HUES6 (cell line): ENCODE data around the gene KIAA0319L.

Experiments used
- H3K27ac ChIP-seq: 2 replicates; pipeline ENCODE4 v1.7.0; 2013; ENCODE audit warnings: low read depth, mild to moderate bottlenecking, low read length, inconsistent platforms
- H3K27me3 ChIP-seq: 2 replicates; pipeline ENCODE4 v1.6.1; 2013; ENCODE audit warnings: low read length; ENCODE audit not compliant: control insufficient read depth, insufficient read depth
- H3K36me3 ChIP-seq: 2 replicates; pipeline ENCODE4 v1.6.1; 2013; ENCODE audit warnings: low read length; ENCODE audit not compliant: control insufficient read depth, insufficient read depth
- H3K4me1 ChIP-seq: 2 replicates; pipeline ENCODE4 v1.6.1; 2013; ENCODE audit warnings: low read length; ENCODE audit not compliant: control insufficient read depth, insufficient read depth
- H3K4me3 ChIP-seq: 2 replicates; pipeline ENCODE4 v1.5.1; 2013; ENCODE audit warnings: low read depth, low read length
- H3K9ac ChIP-seq: one replicate; pipeline ENCODE4 v1.6.1; 2013; ENCODE audit warnings: mild to moderate bottlenecking, low read length
- H3K9me3 ChIP-seq: 2 replicates; pipeline ENCODE4 v1.6.1; 2013; ENCODE audit warnings: low read depth, low read length; ENCODE audit not compliant: control insufficient read depth, insufficient read depth

The KIAA0319L gene

DNA sequence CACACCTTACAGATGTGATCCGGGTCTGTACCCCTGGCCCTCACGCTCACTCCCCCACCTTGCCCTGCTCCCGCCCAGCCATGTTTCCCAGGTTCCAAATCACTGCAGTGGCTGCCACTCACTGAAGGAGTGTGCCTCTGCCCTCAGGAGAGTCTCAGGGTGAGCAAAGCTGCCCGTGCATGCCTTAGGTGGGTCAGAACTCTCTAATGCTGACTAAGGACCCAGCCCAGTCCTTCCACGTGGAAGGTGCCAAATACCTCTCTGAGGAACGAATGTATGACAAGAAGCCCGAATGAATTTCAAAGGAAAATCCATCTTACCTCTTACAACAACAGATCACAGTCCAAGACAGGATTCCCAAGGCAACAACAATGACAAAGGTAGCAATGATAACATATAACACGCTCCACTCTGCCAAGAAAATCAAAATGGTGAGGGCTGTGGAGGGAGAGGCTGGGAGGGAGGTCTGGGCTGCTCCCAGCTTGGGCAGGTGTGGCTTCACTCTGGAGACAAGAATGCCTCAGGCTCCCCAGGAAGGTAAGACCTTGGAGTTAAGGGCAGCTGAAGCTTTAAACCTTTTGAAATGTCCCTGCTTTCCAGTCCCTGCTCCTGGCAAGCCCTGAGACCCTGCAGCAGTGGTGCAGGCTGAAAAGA lies 115.2 kb downstream of the KIAA0319L start:
- H3K9ac ChIP-seq: no peak overlapping the region
- H3K27ac ChIP-seq: no peak overlapping the region
- no peaks in the 10 kb centered on the region for H3K27me3 ChIP-seq
- H3K4me1 ChIP-seq: no peaks in the 10 kb centered on the region
- H3K36me3 ChIP-seq: peaks cover 91% of the 10 kb centered on the region
- no peaks in the 10 kb centered on the region for H3K9me3 ChIP-seq
- no peak overlapping the region for H3K4me3 ChIP-seq

DNA sequence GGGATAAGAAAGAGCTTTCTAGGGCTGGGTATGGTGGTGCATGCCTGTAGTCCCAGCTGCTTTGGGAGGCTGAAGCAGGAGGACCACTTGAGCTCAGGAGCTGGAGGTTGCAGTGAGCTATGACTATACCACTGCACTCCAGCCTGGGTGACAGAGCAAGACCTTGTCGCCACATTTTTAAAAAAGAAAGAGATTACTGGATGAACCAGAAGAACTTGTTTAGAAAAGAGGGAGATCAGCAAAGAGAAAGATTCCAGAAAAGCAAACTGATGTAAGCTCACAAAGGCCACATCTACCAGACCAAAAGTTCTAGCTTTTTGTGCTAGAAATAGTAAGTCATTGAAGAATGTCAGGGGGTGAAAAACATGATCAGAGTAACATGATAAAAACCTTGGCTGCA lies 117.6 kb downstream of the KIAA0319L start:
- no peaks in the 10 kb centered on the region for H3K4me1 ChIP-seq
- no peaks in the 10 kb centered on the region for H3K9me3 ChIP-seq
- peaks cover 91% of the 10 kb centered on the region for H3K36me3 ChIP-seq
- H3K27me3 ChIP-seq: no peaks in the 10 kb centered on the region
- H3K27ac ChIP-seq: no peak overlapping the region
- H3K9ac ChIP-seq: no peak overlapping the region
- H3K4me3 ChIP-seq: no peak overlapping the region

DNA sequence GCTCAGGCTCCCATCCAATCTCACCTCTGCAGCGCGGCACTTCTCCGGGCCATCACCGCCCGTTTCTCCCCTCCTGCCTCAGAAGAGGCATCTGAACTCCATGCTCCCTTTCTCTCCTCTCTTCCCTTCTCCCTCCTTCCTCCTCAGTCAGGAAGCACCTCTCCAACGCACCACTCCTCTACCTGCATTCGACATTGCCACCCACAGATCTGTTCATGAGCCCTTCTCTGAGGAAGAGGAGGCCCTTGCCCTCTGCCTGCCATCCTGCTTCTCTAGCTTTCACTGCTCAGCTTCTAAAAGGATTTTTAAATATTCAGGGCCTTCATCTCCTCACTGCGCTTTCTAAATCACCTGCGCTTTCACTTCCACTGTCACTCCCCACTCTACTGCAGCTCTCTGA lies 120.0 kb downstream of the KIAA0319L start:
- Histone ChIP-seq H3K4me3 (no peak overlapping the region), H3K36me3 (peaks cover 91% of the 10 kb centered on the region), H3K9ac (no peak overlapping the region), H3K9me3 (no peaks in the 10 kb centered on the region), H3K27ac (no peak overlapping the region), H3K4me1 (no peaks in the 10 kb centered on the region), H3K27me3 (no peaks in the 10 kb centered on the region)

DNA sequence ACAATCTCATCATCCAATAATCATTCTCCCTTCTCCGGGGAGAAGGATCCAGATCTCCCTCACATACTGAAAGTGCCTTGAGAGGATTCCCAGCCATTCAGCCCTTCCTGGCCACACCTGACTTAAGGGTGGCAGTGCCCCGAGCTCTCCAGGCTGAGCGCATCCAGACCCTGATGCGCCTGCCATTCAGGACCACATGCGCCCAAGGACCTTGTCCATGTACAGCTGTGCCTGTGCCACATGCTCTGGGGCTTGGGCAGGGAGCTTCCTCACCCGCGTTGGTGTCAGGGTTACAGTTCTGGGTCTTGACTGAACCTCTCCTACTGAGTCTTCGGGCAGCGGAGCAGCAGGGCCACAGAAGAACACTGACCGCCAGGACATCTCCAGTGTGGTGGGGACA lies 121.1 kb downstream of the KIAA0319L start:
- Histone ChIP-seq H3K4me3 (no peak overlapping the region), H3K27ac (no peak overlapping the region), H3K4me1 (no peaks in the 10 kb centered on the region), H3K36me3 (peaks cover 85% of the 10 kb centered on the region), H3K27me3 (no peaks in the 10 kb centered on the region), H3K9me3 (no peaks in the 10 kb centered on the region), H3K9ac (no peak overlapping the region)

DNA sequence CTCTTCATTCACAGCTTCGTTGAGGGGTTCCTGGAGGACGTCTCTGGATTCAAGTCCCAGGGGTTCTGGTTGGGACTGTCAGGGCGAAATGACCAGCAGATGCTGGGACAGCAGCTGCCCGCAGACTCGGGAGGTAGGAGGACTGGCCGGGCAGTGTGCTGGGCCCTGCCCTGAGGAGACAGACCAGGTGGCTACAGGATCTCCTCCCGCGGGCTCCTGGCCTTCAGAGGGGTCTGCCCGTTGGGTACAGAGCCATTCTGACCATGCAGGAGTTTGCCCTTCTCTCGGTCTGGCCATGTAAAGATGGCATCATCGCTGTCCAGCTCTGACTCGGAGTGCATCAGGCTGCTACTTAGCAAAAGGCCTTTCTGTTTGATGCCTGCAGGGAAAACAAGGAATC lies 122.5 kb downstream of the KIAA0319L start:
- H3K36me3 ChIP-seq: peaks cover 73% of the 10 kb centered on the region

DNA sequence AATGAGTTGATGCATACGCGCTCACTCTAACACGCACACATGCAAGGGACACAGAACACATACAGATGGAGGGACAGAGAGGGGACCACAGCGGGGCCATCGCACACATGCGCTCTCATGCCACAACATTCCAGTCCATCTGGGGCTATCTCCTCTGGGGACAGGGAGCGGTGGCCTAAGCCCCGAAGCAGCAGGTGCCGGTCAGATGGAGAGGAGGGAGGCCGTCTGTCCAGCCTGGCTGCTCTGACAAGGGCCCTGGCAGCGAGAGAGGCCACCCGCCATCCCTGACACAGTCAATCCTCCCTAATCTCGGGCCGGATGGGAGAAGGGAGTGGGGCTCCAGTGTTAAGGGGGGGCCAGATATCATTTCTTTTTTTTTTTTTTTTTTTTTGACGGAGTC lies 123.5 kb downstream of the KIAA0319L start:
- peaks cover 63% of the 10 kb centered on the region for H3K36me3 ChIP-seq
- no peaks in the 10 kb centered on the region for H3K27me3 ChIP-seq
- H3K27ac ChIP-seq: no peak overlapping the region

More for the DNA sequence above, 122.5 kb downstream of the KIAA0319L start:
- H3K9ac ChIP-seq: no peak overlapping the region
- H3K4me3 ChIP-seq: no peak overlapping the region
- H3K4me1 ChIP-seq: no peaks in the 10 kb centered on the region
- H3K27ac ChIP-seq: no peak overlapping the region
- no peaks in the 10 kb centered on the region for H3K9me3 ChIP-seq
- no peaks in the 10 kb centered on the region for H3K27me3 ChIP-seq

DNA sequence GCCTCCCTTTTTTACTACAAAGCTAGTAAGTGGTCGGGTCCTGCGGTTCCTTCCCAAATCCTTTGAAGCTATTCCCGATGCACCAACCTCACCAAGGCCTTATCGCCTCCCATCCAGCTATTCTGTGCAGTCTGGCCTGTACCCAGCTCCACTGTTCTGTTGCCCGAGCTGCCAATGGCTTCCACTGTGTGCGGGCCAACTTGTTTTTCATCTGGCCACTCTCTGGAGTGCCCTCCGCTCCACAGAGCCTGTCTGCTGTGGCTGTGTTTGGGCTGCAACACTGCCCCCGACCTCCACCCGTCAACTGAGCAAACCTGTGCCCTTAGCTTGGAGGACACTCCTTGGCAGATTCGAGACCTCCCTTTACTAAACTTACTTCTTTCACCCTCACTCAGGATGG lies 125.0 kb downstream of the KIAA0319L start:
- 0 out of 2 replicates have a peak, but pooled peaks cover 5% of the 10 kb centered on the region for H3K4me1 ChIP-seq
- no peak overlapping the region for H3K9ac ChIP-seq
- H3K27ac ChIP-seq: no peak overlapping the region
- H3K27me3 ChIP-seq: no peaks in the 10 kb centered on the region
- no peaks in the 10 kb centered on the region for H3K9me3 ChIP-seq
- peaks cover 53% of the 10 kb centered on the region for H3K36me3 ChIP-seq
- no peak overlapping the region for H3K4me3 ChIP-seq

More for the DNA sequence above, 123.5 kb downstream of the KIAA0319L start:
- H3K4me3 ChIP-seq: no peak overlapping the region
- H3K9ac ChIP-seq: no peak overlapping the region
- no peaks in the 10 kb centered on the region for H3K4me1 ChIP-seq
- no peaks in the 10 kb centered on the region for H3K9me3 ChIP-seq

DNA sequence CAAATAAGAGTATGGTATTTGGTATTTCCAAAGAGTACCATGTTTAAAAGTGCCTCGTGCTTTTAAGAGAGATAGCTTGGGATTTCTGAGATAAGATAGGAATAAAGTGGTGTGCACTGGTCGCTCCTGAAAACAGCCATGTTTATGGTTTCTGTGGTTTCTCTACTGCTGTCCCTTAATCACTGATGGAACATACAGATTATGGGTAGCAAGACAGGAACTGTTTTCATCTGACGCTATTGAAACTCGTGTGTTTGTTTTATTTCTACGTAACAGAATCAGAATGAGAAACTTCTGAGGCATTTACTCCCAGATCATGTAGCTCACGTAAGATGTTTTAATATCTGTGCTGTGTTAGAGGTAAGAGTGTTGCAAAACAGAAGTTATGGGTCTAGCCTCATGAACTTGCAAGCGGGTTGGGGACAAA lies 126.0 kb downstream of the KIAA0319L start:
- Histone ChIP-seq H3K4me3 (no peak overlapping the region), H3K27me3 (no peaks in the 10 kb centered on the region), H3K9ac (no peak overlapping the region), H3K9me3 (no peaks in the 10 kb centered on the region), H3K36me3 (peaks cover 42% of the 10 kb centered on the region), H3K4me1 (peaks cover 8% of the 10 kb centered on the region), H3K27ac (no peak overlapping the region)

DNA sequence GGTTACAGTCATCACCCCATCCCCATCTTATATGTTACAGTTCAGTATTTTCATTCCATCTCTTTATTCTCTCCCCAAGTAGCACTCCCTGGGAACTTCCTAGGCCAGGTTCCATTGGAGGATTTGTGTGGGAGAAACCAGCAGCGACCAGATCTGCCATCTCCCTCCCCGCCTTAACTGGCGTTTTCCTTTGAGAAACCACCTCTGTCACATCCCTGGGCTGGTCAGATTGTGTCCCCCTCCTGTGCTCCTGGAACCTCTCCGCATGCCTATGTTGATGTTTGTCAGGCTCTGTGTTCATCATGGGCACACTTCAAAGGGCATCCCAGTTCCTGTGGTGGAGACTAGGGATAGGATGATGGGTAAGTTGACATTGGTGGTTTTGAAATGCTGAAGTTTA lies 126.4 kb downstream of the KIAA0319L start:
- H3K36me3 ChIP-seq: peaks cover 38% of the 10 kb centered on the region
- H3K27ac ChIP-seq: no peak overlapping the region
- H3K9ac ChIP-seq: no peak overlapping the region
- no peaks in the 10 kb centered on the region for H3K27me3 ChIP-seq
- peaks cover 8% of the 10 kb centered on the region for H3K4me1 ChIP-seq
- no peak overlapping the region for H3K4me3 ChIP-seq
- H3K9me3 ChIP-seq: no peaks in the 10 kb centered on the region

DNA sequence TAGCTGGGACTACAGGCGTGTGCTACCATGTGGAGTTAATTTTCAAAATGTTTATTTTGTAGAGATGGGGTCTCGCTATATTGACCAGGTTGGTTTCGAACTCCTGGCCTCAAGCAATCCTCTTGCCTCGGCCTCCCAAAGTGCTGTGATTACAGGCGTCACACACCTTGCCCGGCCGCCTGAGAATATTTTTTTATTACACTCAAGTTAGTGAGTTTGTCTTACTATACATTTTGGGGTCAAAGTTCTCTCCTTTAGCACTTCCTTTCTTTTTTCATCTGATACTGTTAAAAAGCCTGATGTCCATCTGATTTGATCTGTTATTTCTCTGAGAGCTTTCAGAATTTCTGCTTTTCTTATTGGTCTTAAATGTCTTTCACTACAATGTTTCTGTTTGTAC lies 128.8 kb downstream of the KIAA0319L start:
- no peak overlapping the region for H3K4me3 ChIP-seq
- H3K27ac ChIP-seq: no peak overlapping the region
- no peaks in the 10 kb centered on the region for H3K27me3 ChIP-seq
- H3K36me3 ChIP-seq: peaks cover 18% of the 10 kb centered on the region
- H3K9me3 ChIP-seq: no peaks in the 10 kb centered on the region
- no peak overlapping the region for H3K9ac ChIP-seq
- H3K4me1 ChIP-seq: peaks cover 8% of the 10 kb centered on the region

DNA sequence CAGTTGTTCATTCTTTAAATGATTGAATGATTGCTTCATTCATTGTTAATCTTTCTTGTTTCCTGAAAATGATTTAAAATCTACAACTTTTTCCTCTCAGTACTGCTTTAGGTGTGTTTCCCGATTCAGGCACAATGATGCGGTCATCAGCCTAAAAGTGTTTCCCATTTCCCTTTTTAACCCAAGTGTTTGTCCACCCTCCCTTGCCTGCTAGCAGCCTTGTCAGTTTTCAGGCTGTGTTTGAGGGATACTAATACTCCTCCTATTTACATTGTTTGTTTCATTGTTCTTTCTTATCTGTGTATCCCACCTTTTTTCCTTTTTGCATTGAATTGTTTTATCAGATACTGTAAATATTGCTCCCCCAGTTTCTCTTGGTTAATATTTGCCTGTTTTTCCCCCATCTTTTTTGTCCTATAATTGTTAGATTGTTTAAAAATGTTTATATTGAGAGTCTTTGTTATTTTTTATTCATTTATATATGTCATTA lies 131.1 kb downstream of the KIAA0319L start:
- H3K4me1 ChIP-seq: peaks cover 8% of the 10 kb centered on the region
- no peaks in the 10 kb centered on the region for H3K27me3 ChIP-seq
- peaks cover 7% of the 10 kb centered on the region; the same call in 1 of the 2 replicates for H3K36me3 ChIP-seq
- no peak overlapping the region for H3K4me3 ChIP-seq
- H3K9ac ChIP-seq: no peak overlapping the region
- H3K9me3 ChIP-seq: no peaks in the 10 kb centered on the region
- no peak overlapping the region for H3K27ac ChIP-seq
